H1 (cell line): ENCODE results near the gene BLNK. TPM values are rescaled to one million over a fixed set of nuclear protein-coding genes. Genes with fewer than 3 reads are reported as not detected.

Experiments used
- NANOG ChIP-seq: IDR thresholded peaks from 2 replicates; pipeline ENCODE4 v1.6.1; 2011; ENCODE audit warnings: low read length, low read depth, mild to moderate bottlenecking, inconsistent platforms; ENCODE audit not compliant: insufficient read depth, poor library complexity, severe bottlenecking
- NRF1 ChIP-seq: IDR thresholded peaks from 2 replicates; pipeline ENCODE4 v1.6.1; 2011; ENCODE audit warnings: mild to moderate bottlenecking, low read depth, low read length, improper control_type of control experiment
- POLR2AphosphoS5 ChIP-seq: IDR thresholded peaks from 2 replicates; pipeline ENCODE4 v1.6.1; 2011; ENCODE audit warnings: low read depth, low read length
- POU5F1 ChIP-seq: IDR thresholded peaks from 2 replicates; pipeline ENCODE4 v1.6.1; 2011; ENCODE audit warnings: low read depth, mild to moderate bottlenecking, low read length, moderate library complexity
- RBBP5 ChIP-seq: IDR thresholded peaks from 2 replicates; pipeline ENCODE4 v1.7.1; 2012; ENCODE audit warnings: low read depth, mild to moderate bottlenecking, inconsistent platforms, low read length, moderate library complexity, borderline replicate concordance
- SAP30 ChIP-seq: fragments of 300-600 bp; sonication (generic); IDR thresholded peaks from 2 replicates; pipeline ENCODE4 v1.7.1; 2012; ENCODE audit warnings: low read length, moderate library complexity, mild to moderate bottlenecking, inconsistent platforms; ENCODE audit not compliant: insufficient read depth, insufficient replicate concordance
- SUZ12 ChIP-seq: fragments of 200-600 bp; sonication (generic); IDR thresholded peaks from 2 replicates; pipeline ENCODE4 v1.6.1; 2012; ENCODE audit warnings: mild to moderate bottlenecking, inconsistent platforms, low read length, moderate library complexity, mixed read lengths
- ZNF274 ChIP-seq: IDR thresholded peaks from 2 replicates; pipeline ENCODE4 v1.7.0; 2012; ENCODE audit warnings: low read length, borderline replicate concordance; ENCODE audit errors: extremely low read depth
- polyA plus RNA-seq, 7 experiments: library from polyadenylated mRNA; depleted of rRNA in 3 of 7; stranded (reverse) in 5 of 7; unstranded in 2 of 7; fragments of >200 nt in 5 of 7; fragments of 200-250 nt in 2 of 7; gene quantifications; 1 replicate in 5 of 7; 2 replicates in 1 of 7; 4 replicates in 1 of 7; pipeline versions ENCODE4 v1.2.1 to v1.2.3, GENCODE V29; 2011 to 2013; ENCODE audit warnings: missing spikeins in 2 of 7, mixed read lengths in 2 of 7
- total RNA-seq: library from RNA; stranded (reverse); fragmentation: NEBNext Ultra II Directional; extraction: Animal tissue kit (Norgen Biotek cat#: 25700); gene quantifications from 2 replicates; pipeline ENCODE4 v1.2.1, GENCODE V29; 2021
- TF ChIP-seq, protein P1 (sequence below): fragments of 300-600 bp; sonication (generic); IDR thresholded peaks from 2 replicates; pipeline ENCODE4 v1.7.1; 2012; ENCODE audit warnings: low read length, moderate library complexity, mild to moderate bottlenecking, inconsistent platforms; ENCODE audit not compliant: insufficient replicate concordance
- TF ChIP-seq, protein P2 (sequence below): IDR thresholded peaks from 2 replicates; pipeline ENCODE4 v1.6.1; 2011; ENCODE audit warnings: low read depth, mild to moderate bottlenecking, low read length; ENCODE audit not compliant: insufficient read depth

The BLNK gene
- total and polyA plus RNA-seq, 2 of the 8 experiments (the other 6 are each of a cell fraction or from before 2014, with no cell fraction given): not detected

DNA sequence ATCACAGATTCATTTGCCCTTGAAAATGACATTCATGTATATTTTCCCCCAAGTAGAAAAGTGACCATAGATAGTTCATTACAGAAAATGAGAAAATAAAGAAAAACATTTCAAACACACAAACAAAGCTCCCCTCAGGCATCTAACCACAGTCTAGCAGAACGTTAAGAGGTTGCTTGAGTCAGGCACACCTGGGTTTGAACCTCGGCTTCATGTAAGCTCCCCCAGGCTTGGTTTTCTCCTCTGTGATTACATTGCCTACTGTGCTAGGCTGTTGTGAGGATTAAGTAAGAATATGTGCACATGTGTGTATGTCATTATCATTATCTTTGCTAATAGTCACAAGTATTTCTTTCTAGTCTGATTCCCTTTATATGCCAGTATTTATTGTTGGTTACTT is 42.0 kb upstream of the BLNK start (continued):
- TF ChIP-seq, protein P1, sequence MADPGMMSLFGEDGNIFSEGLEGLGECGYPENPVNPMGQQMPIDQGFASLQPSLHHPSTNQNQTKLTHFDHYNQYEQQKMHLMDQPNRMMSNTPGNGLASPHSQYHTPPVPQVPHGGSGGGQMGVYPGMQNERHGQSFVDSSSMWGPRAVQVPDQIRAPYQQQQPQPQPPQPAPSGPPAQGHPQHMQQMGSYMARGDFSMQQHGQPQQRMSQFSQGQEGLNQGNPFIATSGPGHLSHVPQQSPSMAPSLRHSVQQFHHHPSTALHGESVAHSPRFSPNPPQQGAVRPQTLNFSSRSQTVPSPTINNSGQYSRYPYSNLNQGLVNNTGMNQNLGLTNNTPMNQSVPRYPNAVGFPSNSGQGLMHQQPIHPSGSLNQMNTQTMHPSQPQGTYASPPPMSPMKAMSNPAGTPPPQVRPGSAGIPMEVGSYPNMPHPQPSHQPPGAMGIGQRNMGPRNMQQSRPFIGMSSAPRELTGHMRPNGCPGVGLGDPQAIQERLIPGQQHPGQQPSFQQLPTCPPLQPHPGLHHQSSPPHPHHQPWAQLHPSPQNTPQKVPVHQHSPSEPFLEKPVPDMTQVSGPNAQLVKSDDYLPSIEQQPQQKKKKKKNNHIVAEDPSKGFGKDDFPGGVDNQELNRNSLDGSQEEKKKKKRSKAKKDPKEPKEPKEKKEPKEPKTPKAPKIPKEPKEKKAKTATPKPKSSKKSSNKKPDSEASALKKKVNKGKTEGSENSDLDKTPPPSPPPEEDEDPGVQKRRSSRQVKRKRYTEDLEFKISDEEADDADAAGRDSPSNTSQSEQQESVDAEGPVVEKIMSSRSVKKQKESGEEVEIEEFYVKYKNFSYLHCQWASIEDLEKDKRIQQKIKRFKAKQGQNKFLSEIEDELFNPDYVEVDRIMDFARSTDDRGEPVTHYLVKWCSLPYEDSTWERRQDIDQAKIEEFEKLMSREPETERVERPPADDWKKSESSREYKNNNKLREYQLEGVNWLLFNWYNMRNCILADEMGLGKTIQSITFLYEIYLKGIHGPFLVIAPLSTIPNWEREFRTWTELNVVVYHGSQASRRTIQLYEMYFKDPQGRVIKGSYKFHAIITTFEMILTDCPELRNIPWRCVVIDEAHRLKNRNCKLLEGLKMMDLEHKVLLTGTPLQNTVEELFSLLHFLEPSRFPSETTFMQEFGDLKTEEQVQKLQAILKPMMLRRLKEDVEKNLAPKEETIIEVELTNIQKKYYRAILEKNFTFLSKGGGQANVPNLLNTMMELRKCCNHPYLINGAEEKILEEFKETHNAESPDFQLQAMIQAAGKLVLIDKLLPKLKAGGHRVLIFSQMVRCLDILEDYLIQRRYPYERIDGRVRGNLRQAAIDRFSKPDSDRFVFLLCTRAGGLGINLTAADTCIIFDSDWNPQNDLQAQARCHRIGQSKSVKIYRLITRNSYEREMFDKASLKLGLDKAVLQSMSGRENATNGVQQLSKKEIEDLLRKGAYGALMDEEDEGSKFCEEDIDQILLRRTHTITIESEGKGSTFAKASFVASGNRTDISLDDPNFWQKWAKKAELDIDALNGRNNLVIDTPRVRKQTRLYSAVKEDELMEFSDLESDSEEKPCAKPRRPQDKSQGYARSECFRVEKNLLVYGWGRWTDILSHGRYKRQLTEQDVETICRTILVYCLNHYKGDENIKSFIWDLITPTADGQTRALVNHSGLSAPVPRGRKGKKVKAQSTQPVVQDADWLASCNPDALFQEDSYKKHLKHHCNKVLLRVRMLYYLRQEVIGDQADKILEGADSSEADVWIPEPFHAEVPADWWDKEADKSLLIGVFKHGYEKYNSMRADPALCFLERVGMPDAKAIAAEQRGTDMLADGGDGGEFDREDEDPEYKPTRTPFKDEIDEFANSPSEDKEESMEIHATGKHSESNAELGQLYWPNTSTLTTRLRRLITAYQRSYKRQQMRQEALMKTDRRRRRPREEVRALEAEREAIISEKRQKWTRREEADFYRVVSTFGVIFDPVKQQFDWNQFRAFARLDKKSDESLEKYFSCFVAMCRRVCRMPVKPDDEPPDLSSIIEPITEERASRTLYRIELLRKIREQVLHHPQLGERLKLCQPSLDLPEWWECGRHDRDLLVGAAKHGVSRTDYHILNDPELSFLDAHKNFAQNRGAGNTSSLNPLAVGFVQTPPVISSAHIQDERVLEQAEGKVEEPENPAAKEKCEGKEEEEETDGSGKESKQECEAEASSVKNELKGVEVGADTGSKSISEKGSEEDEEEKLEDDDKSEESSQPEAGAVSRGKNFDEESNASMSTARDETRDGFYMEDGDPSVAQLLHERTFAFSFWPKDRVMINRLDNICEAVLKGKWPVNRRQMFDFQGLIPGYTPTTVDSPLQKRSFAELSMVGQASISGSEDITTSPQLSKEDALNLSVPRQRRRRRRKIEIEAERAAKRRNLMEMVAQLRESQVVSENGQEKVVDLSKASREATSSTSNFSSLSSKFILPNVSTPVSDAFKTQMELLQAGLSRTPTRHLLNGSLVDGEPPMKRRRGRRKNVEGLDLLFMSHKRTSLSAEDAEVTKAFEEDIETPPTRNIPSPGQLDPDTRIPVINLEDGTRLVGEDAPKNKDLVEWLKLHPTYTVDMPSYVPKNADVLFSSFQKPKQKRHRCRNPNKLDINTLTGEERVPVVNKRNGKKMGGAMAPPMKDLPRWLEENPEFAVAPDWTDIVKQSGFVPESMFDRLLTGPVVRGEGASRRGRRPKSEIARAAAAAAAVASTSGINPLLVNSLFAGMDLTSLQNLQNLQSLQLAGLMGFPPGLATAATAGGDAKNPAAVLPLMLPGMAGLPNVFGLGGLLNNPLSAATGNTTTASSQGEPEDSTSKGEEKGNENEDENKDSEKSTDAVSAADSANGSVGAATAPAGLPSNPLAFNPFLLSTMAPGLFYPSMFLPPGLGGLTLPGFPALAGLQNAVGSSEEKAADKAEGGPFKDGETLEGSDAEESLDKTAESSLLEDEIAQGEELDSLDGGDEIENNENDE: no peak
- no peak for TF ChIP-seq SUZ12
- no peak for TF ChIP-seq POU5F1
- TF ChIP-seq RBBP5: no peak
- TF ChIP-seq NRF1: no peak
- no peak for TF ChIP-seq POLR2AphosphoS5
- TF ChIP-seq SAP30: no peak
- TF ChIP-seq, protein P2, sequence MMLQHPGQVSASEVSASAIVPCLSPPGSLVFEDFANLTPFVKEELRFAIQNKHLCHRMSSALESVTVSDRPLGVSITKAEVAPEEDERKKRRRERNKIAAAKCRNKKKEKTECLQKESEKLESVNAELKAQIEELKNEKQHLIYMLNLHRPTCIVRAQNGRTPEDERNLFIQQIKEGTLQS: no peak
- TF ChIP-seq NANOG: no peak
- TF ChIP-seq ZNF274: no peak
